H1 (cell line): ENCODE results near the gene STAT3. TPM values are rescaled to one million over a fixed set of nuclear protein-coding genes. Genes with fewer than 3 reads are reported as not detected.

Experiments
- ASH2L ChIP-seq: fragments of 200-600, 300-600 bp; sonication (generic); IDR thresholded peaks from one replicate; pipeline ENCODE4 v1.7.1; 2017; ENCODE audit warnings: low read length
- CTCF ChIP-seq, 3 experiments: IDR thresholded peaks; 1 replicate in 2 of 3; 2 replicates in 1 of 3; pipeline versions ENCODE4 v1.5.1 to v1.6.1; 2011; ENCODE audit warnings: low read length in 3 of 3, mild to moderate bottlenecking in 3 of 3, inconsistent platforms in 2 of 3, low read depth in 1 of 3, moderate library complexity in 1 of 3; ENCODE audit not compliant: insufficient read depth in 1 of 3; ENCODE audit errors: control extremely low read depth in 1 of 3
- SIX5 ChIP-seq: IDR thresholded peaks from 2 replicates; pipeline ENCODE4 v1.6.1; 2011; ENCODE audit warnings: mild to moderate bottlenecking, low read depth, low read length
- USF2 ChIP-seq: IDR thresholded peaks from 2 replicates; pipeline ENCODE4 v1.6.1; 2011; ENCODE audit warnings: low read length, improper control_type of control experiment
- polyA plus RNA-seq, 7 experiments: library from polyadenylated mRNA; depleted of rRNA in 3 of 7; stranded (reverse) in 5 of 7; unstranded in 2 of 7; fragments of >200 nt in 5 of 7; fragments of 200-250 nt in 2 of 7; gene quantifications; 1 replicate in 5 of 7; 2 replicates in 1 of 7; 4 replicates in 1 of 7; pipeline versions ENCODE4 v1.2.1 to v1.2.3, GENCODE V29; 2011 to 2013; ENCODE audit warnings: missing spikeins in 2 of 7, mixed read lengths in 2 of 7
- total RNA-seq: library from RNA; stranded (reverse); fragmentation: NEBNext Ultra II Directional; extraction: Animal tissue kit (Norgen Biotek cat#: 25700); gene quantifications from 2 replicates; pipeline ENCODE4 v1.2.1, GENCODE V29; 2021

Gene STAT3
- total and polyA plus RNA-seq, 2 of the 8 experiments (the other 6 are each of a cell fraction or from before 2014, with no cell fraction given) = 38.4 to 94.1 TPM

GRCh38 chr17:42404326-42405055, 16.2 kb upstream of the STAT3 start (continued):
- TF ChIP-seq SIX5 = no peak
- no peak for TF ChIP-seq ASH2L
- TF ChIP-seq USF2 = no peak
- no peak for TF ChIP-seq CTCF (IDR thresholded peaks at IDR 0.05; ENCODE audit: control extremely low read depth in 1 of 3, insufficient read depth in 1 of 3, low read depth in 1 of 3, low read length in 3 of 3)
